H1 (cell line): ENCODE measurements around the gene PXDN. TPM values are rescaled to one million over a fixed set of nuclear protein-coding genes. Genes with fewer than 3 reads are reported as not detected.
A peak's percentile ranks its signal among the peaks of the same experiment; 100 is the strongest.

ENCODE experiments used
- CTCF ChIA-PET: fragments of 300-600 bp; sonication (Branson Sonifier 250); formaldehyde crosslinking; loops from one replicate; lab custom pipeline; 2021; ENCODE audit not compliant: partially characterized antibody; lab: Charles Lee
- POLR2A ChIA-PET: fragments of 300-600 bp; sonication (Branson Sonifier 250); formaldehyde crosslinking; loops from one replicate; lab custom pipeline; 2021; ENCODE audit warnings: inconsistent platforms; ENCODE audit not compliant: partially characterized antibody; lab: Charles Lee
- DNase-seq, 2 experiments: peaks; one replicate each; pipeline versions ENCODE4 v3.0.0 to v3.0.0-alpha.2; 2010 to 2022; ENCODE audit warnings: low spot score in 2 of 2, low read depth in 1 of 2, mixed read lengths in 1 of 2
- FAIRE-seq: peaks from 2 replicates; lab custom pipeline; 2011; peaks lifted over from hg19 to GRCh38; lab: Jason Lieb, UNC
- H2AFZ ChIP-seq: 2 replicates; pipeline ENCODE4 v1.8.1; 2012; ENCODE audit warnings: low read length, inconsistent platforms
- H2AK5ac ChIP-seq: 2 replicates; pipeline ENCODE4 v1.6.1; 2013; ENCODE audit warnings: low read depth, low read length
- H2BK120ac ChIP-seq: replicated peaks from 2 replicates; pipeline ENCODE3; 2013; ENCODE audit warnings: low read depth, low read length, inconsistent platforms
- H2BK12ac ChIP-seq: 2 replicates; pipeline ENCODE4 v1.6.1; 2013; ENCODE audit warnings: low read depth, low read length
- H2BK15ac ChIP-seq: 2 replicates; pipeline ENCODE4 v1.6.1; 2013; ENCODE audit warnings: low read length
- H2BK20ac ChIP-seq: 2 replicates; pipeline ENCODE4 v1.6.1; 2013; ENCODE audit warnings: low read length
- H2BK5ac ChIP-seq: 2 replicates; pipeline ENCODE4 v1.6.1; 2013; ENCODE audit warnings: low read depth, low read length
- H3K14ac ChIP-seq: 2 replicates; pipeline ENCODE4 v1.6.1; 2013; ENCODE audit warnings: inconsistent platforms; ENCODE audit not compliant: insufficient read length
- H3K18ac ChIP-seq: 2 replicates; pipeline ENCODE4 v1.6.1; 2013; ENCODE audit warnings: low read length; ENCODE audit errors: extremely low read depth
- H3K23ac ChIP-seq: 2 replicates; pipeline ENCODE4 v1.6.1; 2013; ENCODE audit warnings: inconsistent platforms; ENCODE audit not compliant: insufficient read length
- H3K23me2 ChIP-seq: 2 replicates; pipeline ENCODE4 v1.6.1; 2013; ENCODE audit warnings: low read depth, low read length
- H3K27ac ChIP-seq: 2 replicates; pipeline ENCODE4 v1.6.1; 2011; ENCODE audit warnings: low read depth, low read length, inconsistent platforms
- H3K27me3 ChIP-seq, 4 experiments: replicated peaks in 1 of 4; 1 replicate in 1 of 4; 2 replicates in 3 of 4; pipeline versions ENCODE4 v1.6.1 to v1.8.1; 2011 to 2013; ENCODE audit warnings: low read length in 3 of 4, mild to moderate bottlenecking in 3 of 4, inconsistent platforms in 2 of 4, mixed read lengths in 2 of 4, moderate library complexity in 1 of 4; ENCODE audit not compliant: control insufficient read depth in 3 of 4, insufficient read depth in 3 of 4; ENCODE audit errors: extremely low read depth in 1 of 4
- H3K36me3 ChIP-seq, 4 experiments: 2 replicates each; pipeline versions ENCODE4 v1.6.1 to v1.8.1; 2011 to 2013; ENCODE audit warnings: mild to moderate bottlenecking in 4 of 4, low read length in 3 of 4, moderate library complexity in 2 of 4, control low read depth in 1 of 4, inconsistent platforms in 1 of 4; ENCODE audit not compliant: insufficient read depth in 4 of 4, control insufficient read depth in 2 of 4
- H3K4ac ChIP-seq: replicated peaks from 2 replicates; pipeline ENCODE3; 2013; ENCODE audit warnings: low read length, low read depth, mixed read lengths, inconsistent platforms; ENCODE audit not compliant: insufficient read length
- H3K4me1 ChIP-seq, 4 experiments: replicated peaks in 1 of 4; 1 replicate in 1 of 4; 2 replicates in 3 of 4; pipeline versions ENCODE4 v1.6.1 to v1.8.1; 2011 to 2013; ENCODE audit warnings: low read length in 3 of 4, inconsistent platforms in 2 of 4, mixed read lengths in 1 of 4; ENCODE audit not compliant: insufficient read depth in 4 of 4, control insufficient read depth in 3 of 4
- H3K4me2 ChIP-seq, 2 experiments: 2 replicates each; pipeline versions ENCODE4 v1.6.1 to v1.8.1; 2011 to 2013; ENCODE audit warnings: low read depth in 2 of 2, low read length in 2 of 2, control low read depth in 1 of 2, inconsistent platforms in 1 of 2, mild to moderate bottlenecking in 1 of 2; ENCODE audit not compliant: insufficient read depth in 1 of 2
- H3K4me3 ChIP-seq, 4 experiments: fragments of 200-600, 300-600 bp in 1 of 4; sonication (generic), shearing (Covaris generic), sonication (Bioruptor Twin) in 1 of 4; 2 replicates each; pipeline versions ENCODE4 v1.5.1 to v1.8.1; 2011 to 2016; ENCODE audit warnings: low read length in 4 of 4, low read depth in 3 of 4, control low read depth in 2 of 4, inconsistent platforms in 2 of 4, mild to moderate bottlenecking in 2 of 4, mixed read lengths in 1 of 4, moderate library complexity in 1 of 4; ENCODE audit not compliant: insufficient read depth in 2 of 4; ENCODE audit errors: extremely low read depth in 1 of 4
- H3K56ac ChIP-seq: replicated peaks from 2 replicates; pipeline ENCODE3; 2013; ENCODE audit warnings: low read depth, mild to moderate bottlenecking, mixed read lengths, low read length, inconsistent platforms; ENCODE audit not compliant: insufficient read length
- H3K79me1 ChIP-seq: 2 replicates; pipeline ENCODE4 v1.6.1; 2013; ENCODE audit warnings: low read depth, low read length, control low read depth
- H3K79me2 ChIP-seq, 2 experiments: 2 replicates each; pipeline versions ENCODE4 v1.6.1 to v1.8.1; 2012 to 2013; ENCODE audit warnings: low read length in 2 of 2, mild to moderate bottlenecking in 2 of 2, inconsistent platforms in 1 of 2; ENCODE audit not compliant: insufficient read depth in 2 of 2, control insufficient read depth in 1 of 2
- H3K9ac ChIP-seq, 4 experiments: replicated peaks in 1 of 4; 1 replicate in 1 of 4; 2 replicates in 3 of 4; pipeline versions ENCODE4 v1.6.1 to v1.8.1; 2011 to 2013; ENCODE audit warnings: low read depth in 3 of 4, low read length in 3 of 4, control low read depth in 2 of 4, mild to moderate bottlenecking in 2 of 4, moderate library complexity in 2 of 4, inconsistent platforms in 1 of 4; ENCODE audit errors: extremely low read depth in 1 of 4
- H3K9me3 ChIP-seq, 2 experiments: 2 replicates each; pipeline versions ENCODE4 v1.6.1 to v1.8.1; 2012 to 2013; ENCODE audit warnings: mild to moderate bottlenecking in 2 of 2, moderate library complexity in 2 of 2, control low read depth in 1 of 2, inconsistent platforms in 1 of 2, low read depth in 1 of 2, low read length in 1 of 2, mixed read lengths in 1 of 2; ENCODE audit not compliant: insufficient read depth in 2 of 2
- H4K20me1 ChIP-seq, 2 experiments: replicated peaks in 1 of 2; 2 replicates each; pipeline versions ENCODE3 to v1.8.1; 2011 to 2013; ENCODE audit warnings: inconsistent platforms in 2 of 2, low read length in 2 of 2, mild to moderate bottlenecking in 1 of 2; ENCODE audit not compliant: insufficient read depth in 2 of 2, control insufficient read depth in 1 of 2
- H4K5ac ChIP-seq: 2 replicates; pipeline ENCODE4 v1.6.1; 2013; ENCODE audit warnings: low read length, low read depth, mixed read lengths, inconsistent platforms; ENCODE audit not compliant: insufficient read length
- H4K8ac ChIP-seq: 2 replicates; pipeline ENCODE4 v1.8.0; 2013; ENCODE audit warnings: mild to moderate bottlenecking, moderate library complexity, low read length, inconsistent platforms; ENCODE audit not compliant: insufficient read depth; ENCODE audit errors: extremely low read depth
- H4K91ac ChIP-seq: replicated peaks from 2 replicates; pipeline ENCODE3; 2013; ENCODE audit warnings: low read length, mixed read lengths, inconsistent platforms; ENCODE audit not compliant: insufficient read length
- CTCF ChIP-seq, 3 experiments: IDR thresholded peaks; 1 replicate in 2 of 3; 2 replicates in 1 of 3; pipeline versions ENCODE4 v1.5.1 to v1.6.1; 2011; ENCODE audit warnings: low read length in 3 of 3, mild to moderate bottlenecking in 3 of 3, inconsistent platforms in 2 of 3, low read depth in 1 of 3, moderate library complexity in 1 of 3; ENCODE audit not compliant: insufficient read depth in 1 of 3; ENCODE audit errors: control extremely low read depth in 1 of 3
- GABPA ChIP-seq: IDR thresholded peaks from 2 replicates; pipeline ENCODE4 v1.6.1; 2011; ENCODE audit warnings: mild to moderate bottlenecking, low read length, moderate library complexity, borderline replicate concordance; ENCODE audit not compliant: insufficient read depth
- HDAC2 ChIP-seq, 2 experiments: fragments of 300-600 bp in 1 of 2; sonication (generic) in 1 of 2; IDR thresholded peaks; 2 replicates each; pipeline ENCODE4 v1.6.1; 2011 to 2012; ENCODE audit warnings: low read depth in 2 of 2, low read length in 2 of 2, mild to moderate bottlenecking in 2 of 2, moderate library complexity in 2 of 2, borderline replicate concordance in 1 of 2, inconsistent platforms in 1 of 2
- MAFK ChIP-seq: IDR thresholded peaks from 2 replicates; pipeline ENCODE4 v1.6.1; 2012; ENCODE audit warnings: low read depth, mild to moderate bottlenecking, improper control_type of control experiment, low read length
- PHF8 ChIP-seq: fragments of 200-600 bp; sonication (generic); conservative IDR thresholded peaks from 2 replicates; pipeline ENCODE4 v1.7.1; 2012; ENCODE audit warnings: low read depth, mild to moderate bottlenecking, inconsistent platforms, low read length, moderate library complexity
- RXRA ChIP-seq: IDR thresholded peaks from 2 replicates; pipeline ENCODE4 v1.6.1; 2011; ENCODE audit warnings: low read depth, mild to moderate bottlenecking, low read length, moderate library complexity; ENCODE audit not compliant: insufficient read depth
- SIN3A ChIP-seq, 2 experiments: IDR thresholded peaks in 1 of 2; conservative IDR thresholded peaks in 1 of 2; 2 replicates each; pipeline ENCODE4 v1.6.1; 2011 to 2012; ENCODE audit warnings: low read length in 2 of 2, improper control_type of control experiment in 1 of 2, low read depth in 1 of 2, mild to moderate bottlenecking in 1 of 2
- WGBS, 2 experiments: shearing (Covaris generic) in 1 of 2; methylation state at CpG; one replicate each; pipeline versions ENCODE4 v1.1.6 to v1.1.7; 2013 to 2015; ENCODE audit warnings: low lambda C conversion rate in 2 of 2, mixed read lengths in 2 of 2, inconsistent platforms in 1 of 2, low coverage in 1 of 2, missing lambda C conversion rate in 1 of 2; ENCODE audit not compliant: insufficient replicate concordance in 2 of 2, insufficient coverage in 1 of 2, insufficient read length in 1 of 2; ENCODE audit errors: extremely low coverage in 1 of 2, missing lambda C conversion rate in 1 of 2; 5-methylcytosine and 5-hydroxymethylcytosine counted together
- polyA plus RNA-seq, 7 experiments: library from polyadenylated mRNA; depleted of rRNA in 3 of 7; stranded (reverse) in 5 of 7; unstranded in 2 of 7; fragments of >200 nt in 5 of 7; fragments of 200-250 nt in 2 of 7; gene quantifications; 1 replicate in 5 of 7; 2 replicates in 1 of 7; 4 replicates in 1 of 7; pipeline versions ENCODE4 v1.2.1 to v1.2.3, GENCODE V29; 2011 to 2013; ENCODE audit warnings: missing spikeins in 2 of 7, mixed read lengths in 2 of 7
- total RNA-seq: library from RNA; stranded (reverse); fragmentation: NEBNext Ultra II Directional; extraction: Animal tissue kit (Norgen Biotek cat#: 25700); gene quantifications from 2 replicates; pipeline ENCODE4 v1.2.1, GENCODE V29; 2021

PXDN gene
- total and polyA plus RNA-seq, 2 of the 8 experiments (the other 6 are each of a cell fraction or from before 2014, with no cell fraction given), result 104 to 141 TPM

DNA sequence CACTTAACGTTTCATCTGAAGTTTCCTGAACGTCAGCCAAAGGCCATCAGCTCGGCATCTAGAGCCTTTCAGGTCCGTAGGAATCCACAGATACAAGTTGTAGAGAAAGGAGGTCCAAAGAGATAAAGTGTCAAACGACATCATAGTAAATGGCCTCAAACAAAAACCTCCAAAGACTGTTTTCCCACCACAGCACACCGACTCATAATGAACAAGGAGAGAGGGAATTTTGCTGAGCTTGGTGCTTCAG lies 150.3 kb downstream of the PXDN start:
- H2BK20ac ChIP-seq, result no peak overlapping the region
- H4K20me1 ChIP-seq, result peaks cover 0 to 11% of the 10 kb centered on the region in 2 experiments
- no peak overlapping the region for H2BK15ac ChIP-seq
- 80% methylated on average over 6 of the region's 6 CpGs; no CpG with 5 or more reads in 1 of the 2 experiments for WGBS, 2 experiments
- no peak overlapping the region for H3K4me3 ChIP-seq
- TF ChIP-seq HDAC2 (IDR thresholded peaks at IDR 0.05; ENCODE audit: borderline replicate concordance in 1 of 2, low read depth in 2 of 2, low read length in 2 of 2) (no peak), GABPA (no peak), MAFK (no peak), CTCF (IDR thresholded peaks at IDR 0.05; ENCODE audit: control extremely low read depth in 1 of 3, insufficient read depth in 1 of 3, low read depth in 1 of 3, low read length in 3 of 3) (no peak), RXRA (no peak), SIN3A (conservative IDR thresholded peaks at IDR 0.05 in 1 of 2, IDR thresholded peaks at IDR 0.05 in 1 of 2; ENCODE audit: low read depth in 1 of 2, low read length in 2 of 2) (no peak), PHF8 (no peak)
- TF ChIP-seq, all 59 proteins: peak for 0
- no peak overlapping the region for H3K56ac ChIP-seq
- no peaks in the 10 kb centered on the region for H3K79me2 ChIP-seq
- no peak overlapping the region for H2AFZ ChIP-seq
- no peaks in the 10 kb centered on the region; a peak in 1 of 8 replicates for H3K36me3 ChIP-seq
- H4K91ac ChIP-seq, result no peak overlapping the region
- no peak overlapping the region for H3K14ac ChIP-seq
- H2BK120ac ChIP-seq, result no peak overlapping the region
- H2BK12ac ChIP-seq, result 0 out of 2 replicates have a peak overlapping the region, but pooled peaks have one; percentile 27
- FAIRE-seq (no peak), DNase-seq (no peak)
- no peak overlapping the region for H3K23ac ChIP-seq
- H4K8ac ChIP-seq, result no peak overlapping the region
- no peak overlapping the region for H3K9ac ChIP-seq
- H3K4me1 ChIP-seq, result peaks cover 0 to 16% (median 10%) of the 10 kb centered on the region in 4 experiments; a peak in 6 of 7 replicates
- H2BK5ac ChIP-seq, result no peak overlapping the region
- ChIA-PET POLR2A (interaction anchor here (1.1 to 2.4 kb wide), 4 partner anchors 12 to 147 kb away, joined by 3 to 8 read pairs (median 6); no protein-coding TSS in a partner anchor), CTCF (interaction anchor here (0.6 to 6.9 kb wide), 14 partner anchors 8 to 1031 kb away, joined by 3 to 68 read pairs (median 3); no protein-coding TSS in a partner anchor)
- no peaks in the 10 kb centered on the region for H3K27me3 ChIP-seq
- H3K79me1 ChIP-seq, result peaks cover 3% of the 10 kb centered on the region
- no peak overlapping the region for H3K4ac ChIP-seq
- no peak overlapping the region for H2AK5ac ChIP-seq
- H3K23me2 ChIP-seq, result peaks cover 16% of the 10 kb centered on the region
- no peak overlapping the region for H4K5ac ChIP-seq
- no peak overlapping the region for H3K4me2 ChIP-seq
- no peak overlapping the region for H3K27ac ChIP-seq
- H3K9me3 ChIP-seq, result peaks cover 0 to 3% of the 10 kb centered on the region in 2 experiments; a peak in 1 of 4 replicates
- no peak overlapping the region for H3K18ac ChIP-seq
